Articular chondrocyte of knee joint (primary cell): Measurements from ENCODE around the gene SESN2. TPM values are rescaled to one million over a fixed set of nuclear protein-coding genes. Genes with fewer than 3 reads are reported as not detected.

ENCODE experiments used
- total RNA-seq: library from RNA; depleted of rRNA; stranded (reverse); fragments of >200 nt; gene quantifications from 2 replicates; pipeline ENCODE4 v1.2.3, GENCODE V29; 2012

Gene SESN2, protein sequence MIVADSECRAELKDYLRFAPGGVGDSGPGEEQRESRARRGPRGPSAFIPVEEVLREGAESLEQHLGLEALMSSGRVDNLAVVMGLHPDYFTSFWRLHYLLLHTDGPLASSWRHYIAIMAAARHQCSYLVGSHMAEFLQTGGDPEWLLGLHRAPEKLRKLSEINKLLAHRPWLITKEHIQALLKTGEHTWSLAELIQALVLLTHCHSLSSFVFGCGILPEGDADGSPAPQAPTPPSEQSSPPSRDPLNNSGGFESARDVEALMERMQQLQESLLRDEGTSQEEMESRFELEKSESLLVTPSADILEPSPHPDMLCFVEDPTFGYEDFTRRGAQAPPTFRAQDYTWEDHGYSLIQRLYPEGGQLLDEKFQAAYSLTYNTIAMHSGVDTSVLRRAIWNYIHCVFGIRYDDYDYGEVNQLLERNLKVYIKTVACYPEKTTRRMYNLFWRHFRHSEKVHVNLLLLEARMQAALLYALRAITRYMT
- 18.7 and 22.4 TPM in 2 replicates for total RNA-seq

DNA sequence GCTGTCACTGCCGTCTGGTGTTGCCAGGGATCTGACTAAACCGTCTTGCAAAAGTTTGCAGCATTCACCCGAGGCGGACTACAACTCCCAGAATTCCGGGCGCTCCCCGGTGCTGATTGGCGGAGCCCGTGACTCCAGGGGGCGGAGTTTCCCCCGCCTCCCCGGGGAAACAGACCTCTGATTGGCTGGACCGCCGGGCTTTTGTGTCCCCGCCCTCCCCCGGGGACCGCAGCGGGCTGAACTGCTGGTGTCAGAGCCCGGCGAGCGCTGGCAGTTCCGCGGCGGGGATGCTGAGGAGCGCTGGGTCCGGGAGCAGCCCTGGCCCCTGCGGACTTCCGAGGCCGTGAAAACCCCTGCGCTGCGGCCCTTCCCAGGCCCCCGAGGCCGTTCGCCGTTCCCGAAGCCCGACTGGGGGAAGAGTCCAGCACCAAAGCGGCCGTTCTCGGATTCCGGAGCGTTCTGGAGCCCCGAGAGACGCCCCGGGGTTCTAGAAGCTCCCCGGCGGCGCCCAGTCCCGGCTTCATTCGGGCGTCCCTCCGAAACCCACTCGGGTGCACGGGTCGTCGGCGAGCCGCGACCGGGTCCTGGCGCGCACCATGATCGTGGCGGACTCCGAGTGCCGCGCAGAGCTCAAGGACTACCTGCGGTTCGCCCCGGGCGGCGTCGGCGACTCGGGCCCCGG is at the start of gene SESN2:
SESN2 (plus strand) TSS at position 267 of the 682 bp plus-strand sequence; CDS start at position 597, 330 bp downstream.

DNA sequence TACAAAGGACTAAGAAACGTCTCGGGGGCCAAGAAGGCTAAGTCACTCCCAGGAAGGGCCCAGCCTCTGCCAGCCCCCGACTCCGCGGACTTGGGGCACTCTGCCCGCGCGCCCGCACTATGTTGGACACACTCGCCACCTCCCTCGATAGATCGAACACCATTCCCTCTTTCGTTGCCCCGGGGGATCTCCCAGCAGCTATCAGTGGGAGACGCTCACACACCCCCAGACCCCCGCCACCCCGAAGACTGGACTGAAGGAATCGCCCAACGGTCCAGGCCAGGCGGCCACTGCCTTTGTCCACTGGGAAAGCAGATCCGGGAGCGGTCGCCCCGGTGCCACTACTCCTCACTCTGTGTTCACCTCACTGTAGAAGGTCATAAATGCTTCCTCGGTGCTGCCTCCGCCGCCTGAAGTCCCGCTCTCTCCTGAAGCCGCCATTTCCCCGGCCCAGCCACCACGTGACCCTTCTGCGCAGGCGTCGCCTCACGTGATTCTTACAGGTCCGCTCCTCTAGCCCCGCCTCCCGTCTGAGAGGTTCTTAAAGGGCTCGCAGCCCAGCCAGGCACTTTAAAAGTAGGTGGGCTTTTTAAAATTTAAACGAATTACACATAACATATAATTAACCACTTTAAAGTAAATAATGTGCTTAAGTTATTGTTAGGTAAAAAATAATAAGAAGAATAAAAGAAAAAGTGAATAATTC is 26.6 kb upstream of the SESN2 start, which contains the start of gene DNAJC8:
DNAJC8 (minus strand) TSS at position 472 of the 706 bp plus-strand sequence; CDS start at position 441, 31 bp downstream.

DNA sequence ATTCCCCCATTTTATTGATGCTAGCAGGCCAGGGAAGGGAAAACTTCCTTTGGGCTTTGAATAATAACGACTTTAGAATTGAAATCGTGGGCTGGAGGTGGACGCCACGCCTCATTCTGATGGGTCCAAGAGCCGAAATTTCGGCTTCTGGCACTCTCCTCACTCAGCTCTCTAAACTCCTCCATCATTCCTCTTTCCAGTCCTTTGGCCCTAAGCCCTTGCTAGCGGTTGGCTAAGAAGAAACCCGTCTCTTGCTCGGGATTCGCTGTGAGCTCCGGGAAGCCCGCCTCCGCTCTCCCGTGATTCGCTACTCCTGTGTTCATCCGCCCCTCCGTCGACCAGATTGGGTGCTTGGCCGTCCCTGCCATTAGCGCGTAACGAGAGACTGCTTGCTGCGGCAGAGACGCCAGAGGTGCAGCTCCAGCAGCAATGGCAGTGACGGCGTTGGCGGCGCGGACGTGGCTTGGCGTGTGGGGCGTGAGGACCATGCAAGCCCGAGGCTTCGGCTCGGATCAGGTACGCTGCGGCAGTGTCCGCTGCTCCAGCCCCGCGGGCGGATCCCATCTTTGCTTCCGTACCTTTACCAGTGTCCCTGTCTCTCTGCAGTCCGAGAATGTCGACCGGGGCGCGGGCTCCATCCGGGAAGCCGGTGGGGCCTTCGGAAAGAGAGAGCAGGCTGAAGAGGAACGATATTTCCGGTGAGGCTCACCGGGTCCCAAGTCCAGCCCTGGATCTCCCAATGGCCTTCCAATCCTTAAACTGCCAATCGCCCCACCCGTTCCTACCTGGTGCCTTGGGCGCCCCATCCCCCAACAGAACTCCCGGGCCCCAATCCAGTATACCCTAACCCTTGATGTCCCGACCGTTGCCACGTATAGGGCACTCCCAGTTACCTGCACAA is 23.3 kb upstream of the SESN2 start, which contains the start of gene ATP5IF1:
ATP5IF1 (plus strand) TSS at position 370 of the 901 bp plus-strand sequence; CDS start at position 430, 60 bp downstream.

Other genes starting within 250 kb of the SESN2 start
- 17.8 and 20.0 TPM in 2 replicates for gene EYA3, start 170.9 kb upstream of the SESN2 start, total RNA-seq
- 0.13 TPM in 1 of 2 replicates, not detected in the other for gene PTAFR, start 82.8 kb upstream of the SESN2 start, total RNA-seq
- gene DNAJC8, start 26.5 kb upstream of the SESN2 start, total RNA-seq, result 79.6 and 80.0 TPM in 2 replicates
- gene ATP5IF1, start 23.4 kb upstream of the SESN2 start, total RNA-seq, result 74.0 and 125 TPM in 2 replicates
- 16.9 and 23.1 TPM in 2 replicates for gene MED18, start 69.5 kb downstream of the SESN2 start, total RNA-seq
- 17.8 and 24.8 TPM in 2 replicates for gene PHACTR4, start 110.2 kb downstream of the SESN2 start, total RNA-seq
- gene RCC1, start 246.5 kb downstream of the SESN2 start, total RNA-seq, result 35.3 and 40.3 TPM in 2 replicates